Stimulated activated CD8-positive, alpha-beta memory T cell treated with anti-CD3 and anti-CD28 coated beads, Interleukin-15, amount 100 ng/mL, for 1 hour (primary cell): Measurements from ENCODE around the gene MGAT3.

Experiments used
- DNase-seq: peaks from one replicate; pipeline ENCODE4 v3.0.0-alpha.2; 2020; ENCODE audit warnings: low read depth

Gene MGAT3

GRCh38 chr22:39428597-39429071, 28.2 kb upstream of the MGAT3 start:
- no peak for DNase-seq

DNA sequence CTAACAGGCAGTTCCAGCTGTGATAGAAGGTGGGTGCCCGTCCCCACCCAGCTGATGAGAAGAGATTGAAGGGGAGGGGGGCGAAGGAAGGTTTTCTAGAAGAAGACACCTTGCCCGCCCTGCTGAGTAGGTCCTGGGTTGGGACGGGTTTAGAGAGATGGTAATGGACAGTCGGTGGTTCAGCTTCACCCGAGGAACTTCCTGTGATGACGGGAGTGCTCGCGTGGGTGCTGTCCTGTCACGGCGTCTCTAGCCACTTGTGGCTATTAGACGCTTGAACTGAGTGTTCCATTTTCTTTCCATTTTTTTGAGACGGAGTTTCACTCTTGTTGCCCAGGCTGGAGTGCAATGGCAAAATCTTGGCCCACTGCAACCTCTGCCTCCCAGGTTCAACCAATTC, 27.6 kb upstream of the MGAT3 start:
- DNase-seq, result no peak

DNA sequence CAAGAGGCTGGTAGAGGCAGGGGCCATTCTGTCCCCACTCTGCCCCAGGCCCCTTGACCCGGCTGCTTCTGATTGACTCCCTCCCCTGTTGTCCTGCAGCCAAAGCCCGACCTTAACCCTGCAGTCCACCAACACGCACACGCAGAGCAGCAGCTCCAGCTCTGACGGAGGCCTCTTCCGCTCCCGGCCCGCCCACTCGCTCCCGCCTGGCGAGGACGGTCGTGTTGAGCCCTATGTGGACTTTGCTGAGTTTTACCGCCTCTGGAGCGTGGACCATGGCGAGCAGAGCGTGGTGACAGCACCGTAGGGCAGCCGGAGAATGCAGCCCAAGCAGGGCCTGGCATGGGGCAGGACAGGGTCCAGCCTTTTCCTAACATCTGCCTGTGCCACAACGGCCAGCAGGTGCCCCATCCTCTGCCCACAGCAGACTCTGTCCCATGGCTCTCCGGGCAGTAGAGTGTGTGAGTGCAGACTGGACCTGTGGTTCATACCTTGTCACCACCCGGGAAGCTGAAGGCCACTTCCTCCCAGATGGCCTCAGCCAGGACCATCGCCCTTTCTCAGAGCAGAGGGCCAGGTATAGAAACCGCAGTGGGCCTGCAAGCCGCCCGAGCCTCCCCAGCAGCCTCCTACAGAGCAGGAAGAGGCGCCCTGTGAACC, 26.8 kb upstream of the MGAT3 start:
- DNase-seq, result no peak

- no peak for DNase-seq
These were observed 26.1 kb upstream of the MGAT3 start for GRCh38 chr22:39430576-39431150.

GRCh38 chr22:39431216-39431801, 25.5 kb upstream of the MGAT3 start:
- DNase-seq, result no peak

DNA sequence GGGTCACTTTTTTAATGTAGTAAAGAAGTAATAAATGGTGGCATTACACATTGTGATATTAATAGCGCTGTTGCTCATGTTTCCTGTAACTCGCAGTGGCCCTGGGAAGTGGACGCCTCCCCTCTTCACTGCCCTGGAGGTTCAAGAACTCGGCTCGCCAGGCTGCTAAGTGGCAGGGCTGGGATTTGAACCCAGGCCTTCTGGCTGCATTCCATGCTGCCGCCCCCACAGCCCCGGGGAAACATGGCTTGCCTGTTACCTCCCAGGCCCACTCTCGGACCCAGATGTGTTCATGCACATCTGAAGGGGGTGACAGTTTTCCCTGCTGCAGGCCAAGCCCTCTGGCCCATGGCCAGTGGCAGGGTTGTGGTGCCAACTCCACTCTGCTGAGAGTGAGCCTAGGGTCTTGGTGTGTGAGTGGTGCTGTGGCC, 25.0 kb upstream of the MGAT3 start:
- no peak for DNase-seq

DNA sequence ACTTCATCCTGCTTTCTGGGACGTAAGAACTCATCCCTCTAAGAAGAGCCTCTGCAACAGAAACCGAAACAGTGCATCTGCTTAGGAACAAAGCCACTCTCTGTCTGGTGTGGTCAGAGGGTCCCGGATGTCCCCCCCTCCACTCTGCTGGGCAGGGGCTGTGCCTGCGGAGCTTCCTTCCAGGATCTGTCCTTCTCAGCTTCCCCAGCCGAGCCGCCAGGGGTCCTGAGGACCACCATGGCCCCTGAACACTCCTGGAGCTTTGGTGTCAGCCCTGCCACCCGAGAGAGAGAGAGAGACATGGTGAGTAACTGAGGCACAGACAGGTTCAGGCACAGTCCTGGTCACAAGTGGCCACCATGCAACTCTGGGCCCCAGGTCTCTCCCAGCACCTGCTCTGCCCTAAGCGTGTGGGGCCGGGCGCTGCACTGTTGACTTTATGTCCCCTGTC, 24.4 kb upstream of the MGAT3 start:
- no peak for DNase-seq

- DNase-seq, result no peak
These were observed 23.2 kb upstream of the MGAT3 start for GRCh38 chr22:39433476-39434242.

GRCh38 chr22:39434243-39434653, 22.6 kb upstream of the MGAT3 start:
- DNase-seq, result no peak

- no peak for DNase-seq
These were observed 22.1 kb upstream of the MGAT3 start for GRCh38 chr22:39434721-39435120.

- DNase-seq, result no peak
These were observed 21.2 kb upstream of the MGAT3 start for GRCh38 chr22:39435616-39436015.

GRCh38 chr22:39437791-39438704, 18.8 kb upstream of the MGAT3 start:
- DNase-seq, result no peak

DNA sequence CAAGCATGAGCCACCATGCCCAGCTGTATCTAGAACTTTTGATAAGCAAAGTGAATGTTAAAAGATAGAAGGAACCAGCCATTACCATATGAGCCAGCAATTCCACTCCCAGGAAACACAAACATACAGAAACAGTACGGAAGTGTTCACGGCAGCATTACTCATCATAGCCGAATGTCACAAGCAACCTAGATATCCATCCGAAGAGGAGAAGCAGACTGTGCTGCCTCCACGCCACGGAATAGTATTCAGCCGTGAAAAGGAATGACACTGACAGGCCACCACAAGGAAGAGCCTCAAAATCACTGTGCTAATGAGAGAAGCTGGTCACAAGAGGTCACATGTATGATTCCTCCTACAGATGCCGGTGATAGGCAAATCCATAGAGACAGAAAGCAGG, 17.6 kb upstream of the MGAT3 start:
- DNase-seq, result no peak

DNA sequence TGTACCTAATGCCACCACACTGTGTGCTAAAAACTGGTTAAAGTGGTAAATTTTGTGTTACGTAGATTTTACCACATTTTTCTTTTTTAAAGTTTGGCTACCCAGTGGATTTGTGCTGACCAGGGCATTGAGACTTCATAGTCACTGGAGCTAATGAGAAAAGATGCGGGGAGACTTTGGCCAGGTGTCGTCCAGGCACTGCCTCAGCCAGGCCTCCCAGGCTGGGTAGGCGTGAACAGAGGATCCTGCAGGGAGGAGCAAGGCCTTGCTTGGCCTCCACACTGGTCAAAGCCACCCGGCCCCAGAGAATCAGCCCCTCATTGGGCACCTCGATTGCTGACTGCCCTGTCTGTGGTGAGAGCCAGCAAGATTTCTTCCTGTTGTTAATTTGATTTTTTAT, 13.4 kb upstream of the MGAT3 start:
- DNase-seq, result no peak

GRCh38 chr22:39444247-39444800, 12.5 kb upstream of the MGAT3 start:
- no peak for DNase-seq

- DNase-seq, result no peak
These were observed 11.8 kb upstream of the MGAT3 start for GRCh38 chr22:39444937-39445465.

DNA sequence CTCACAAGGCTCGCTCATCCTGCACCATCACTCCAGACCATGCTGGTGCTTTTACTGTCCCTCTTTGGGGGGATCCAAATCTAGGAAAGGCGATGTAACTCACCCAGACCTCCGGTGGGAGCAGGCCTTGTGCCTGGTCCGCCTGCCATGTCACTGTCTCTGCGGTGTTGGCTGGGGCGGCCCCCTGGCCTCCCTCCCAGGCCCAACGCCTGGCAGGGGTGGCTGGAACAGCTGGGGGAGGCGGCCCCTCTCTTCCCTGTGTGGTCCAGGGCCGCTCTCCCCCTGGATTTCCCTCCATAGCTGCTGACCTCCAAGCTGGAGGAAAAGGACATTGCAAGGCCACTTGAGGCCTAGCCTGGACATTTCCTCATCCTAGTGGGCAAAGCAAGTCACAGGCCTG, 11.1 kb upstream of the MGAT3 start:
- DNase-seq, result no peak

DNA sequence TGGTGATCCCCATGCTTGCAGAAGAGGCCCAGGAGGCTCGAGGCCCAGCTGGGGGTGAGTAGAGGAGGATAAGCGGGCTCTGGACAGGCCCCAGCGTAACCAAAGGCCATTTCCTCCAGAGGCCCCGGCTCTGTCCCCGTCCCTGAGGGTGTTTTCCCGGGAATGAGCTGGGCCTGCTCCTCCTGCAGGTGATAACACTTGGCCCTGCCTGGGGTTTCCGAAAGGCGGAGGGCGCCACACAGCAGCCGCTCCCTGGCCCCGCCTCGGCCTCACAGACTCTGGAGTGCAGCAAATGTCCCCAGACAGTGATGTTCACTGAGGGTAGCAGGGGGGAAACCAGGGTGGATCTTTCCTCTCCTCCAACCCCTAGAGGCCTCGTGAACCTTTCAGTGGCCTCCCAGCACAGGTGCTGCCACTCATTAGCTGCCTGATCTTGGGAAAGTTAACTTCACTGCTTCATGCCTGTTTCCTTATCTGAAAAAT, 10.5 kb upstream of the MGAT3 start:
- no peak for DNase-seq

- DNase-seq, result no peak
These were observed 8.4 kb upstream of the MGAT3 start for GRCh38 chr22:39448205-39449054.

DNA sequence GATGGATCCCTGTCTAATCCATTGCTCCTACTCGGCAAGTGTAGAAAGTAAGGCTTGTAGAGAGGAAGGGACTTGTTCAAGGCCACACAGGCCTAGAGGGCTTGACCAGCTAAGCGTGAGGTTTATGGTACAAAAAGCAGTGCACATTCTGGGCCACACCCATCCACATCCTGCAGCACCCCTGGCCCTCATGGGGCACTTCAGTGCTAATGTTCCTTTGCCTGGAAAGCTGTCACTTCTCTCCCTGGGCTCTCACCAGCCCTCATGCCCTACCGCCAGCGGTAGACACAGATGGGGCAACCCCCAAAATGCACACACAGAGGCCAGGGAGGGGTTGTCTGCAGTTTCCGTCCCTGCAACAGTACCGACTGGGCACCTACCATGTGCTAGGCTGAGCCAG, 7.1 kb upstream of the MGAT3 start:
- DNase-seq, result no peak
